ENCODE measurements around the gene PCDHGA6. TPM values are rescaled to one million over a fixed set of nuclear protein-coding genes. Genes with fewer than 3 reads are reported as not detected.

The PCDHGA6 gene
- total RNA-seq, 1 experiment from 2014 or later, result 0.07 TPM

- ATAC-seq, result no peak
- Histone ChIP-seq H4K20me1 (ENCODE audit: insufficient read depth) (no peaks in the 10 kb centered on the region), H3K4me2 (ENCODE audit: low read length) (no peak overlapping the region), H3K9me3 (ENCODE audit: control insufficient read depth in 1 of 2, insufficient read depth in 1 of 2, low read depth in 1 of 2, low read length in 2 of 2) (peaks cover 0 to 8% of the 10 kb centered on the region in 2 experiments; a peak in 2 of 4 replicates), H3K9me2 (ENCODE audit: insufficient read depth) (no peaks in the 10 kb centered on the region), H2AFZ (ENCODE audit: low read depth, low read length, poor library complexity, severe bottlenecking) (no peak overlapping the region), H3K9ac (ENCODE audit: low read length) (no peak overlapping the region), H3K27ac (ENCODE audit: low read depth, low read length) (no peak overlapping the region), H3K36me3 (ENCODE audit: control insufficient read depth in 1 of 2, insufficient read depth in 2 of 2, low read length in 2 of 2) (no peaks in the 10 kb centered on the region), H3K27me3 (ENCODE audit: insufficient read depth, low read length) (no peaks in the 10 kb centered on the region), H3K79me2 (ENCODE audit: insufficient read depth, low read length) (no peaks in the 10 kb centered on the region), H3K4me3 (replicated peaks in 1 of 2; ENCODE audit: low read depth in 1 of 2, low read length in 2 of 2) (no peak overlapping the region), H3K4me1 (ENCODE audit: control insufficient read depth in 1 of 2, insufficient read depth in 2 of 2, low read length in 2 of 2) (no peaks in the 10 kb centered on the region)
- ChIA-PET CTCF (no interaction called here), POLR2A (no interaction called here), RAD21 (ENCODE audit: low non-redundant PET in 1 of 2, low total read pairs in 2 of 2, uncharacterized antibody in 2 of 2, unreplicated experiment in 2 of 2) (no interaction called here)
- no peak for DNase-seq (ENCODE audit: low read depth, low spot score)
- intact Hi-C loops (cut with micrococcal nuclease), result no loop called here
- BruUV-seq (replicated peaks), result no TSS peak
- TF ChIP-seq ZBTB33 (IDR thresholded peaks at IDR 0.05; ENCODE audit: extremely low read depth, insufficient replicate concordance, low read length), result no peak
- TF ChIP-seq POLR2A (IDR thresholded peaks at IDR 0.05; ENCODE audit: borderline replicate concordance, extremely low read depth, insufficient read depth, insufficient read length), result no peak
- no peak for TF ChIP-seq ZFX (IDR thresholded peaks at IDR 0.05)
- no peak for TF ChIP-seq SRF (IDR thresholded peaks at IDR 0.05; ENCODE audit: low read depth)
- no peak for TF ChIP-seq REST (IDR thresholded peaks at IDR 0.05; ENCODE audit: low read depth)
- TF ChIP-seq CTCF (IDR thresholded peaks at IDR 0.05 in 2 of 3, conservative IDR thresholded peaks at IDR 0.05 in 1 of 3; ENCODE audit: borderline replicate concordance in 1 of 3, insufficient read depth in 1 of 3, low read depth in 2 of 3, low read length in 2 of 3), result no peak
- TF ChIP-seq TCF7L2 (IDR thresholded peaks at IDR 0.05; ENCODE audit: borderline replicate concordance, extremely low read depth, insufficient read depth, insufficient read length), result no peak
- TF ChIP-seq JUND (IDR thresholded peaks at IDR 0.05), result no peak
Observed at GRCh38 chr5:141427783-141428426, 54.2 kb downstream of the PCDHGA6 start.

Other genes starting within 250 kb of the PCDHGA6 start
- not detected for gene PCDHB5, start 238.7 kb upstream of the PCDHGA6 start, total RNA-seq (2021; ENCODE audit: unreplicated experiment)
- gene PCDHB6, start 223.8 kb upstream of the PCDHGA6 start, total RNA-seq (2021; ENCODE audit: unreplicated experiment), result not detected
- not detected for gene PCDHB7, start 201.2 kb upstream of the PCDHGA6 start, total RNA-seq (2021; ENCODE audit: unreplicated experiment)
- not detected for gene PCDHB8, start 196.1 kb upstream of the PCDHGA6 start, total RNA-seq (2021; ENCODE audit: unreplicated experiment)
- gene PCDHB16, start 191.5 kb upstream of the PCDHGA6 start, total RNA-seq (2021; ENCODE audit: unreplicated experiment), result not detected
- gene PCDHB9, start 186.7 kb upstream of the PCDHGA6 start, total RNA-seq (2021; ENCODE audit: unreplicated experiment), result 0.07 TPM
- not detected for gene PCDHB10, start 181.5 kb upstream of the PCDHGA6 start, total RNA-seq (2021; ENCODE audit: unreplicated experiment)
- 0.07 TPM for gene PCDHB11, start 174.3 kb upstream of the PCDHGA6 start, total RNA-seq (2021; ENCODE audit: unreplicated experiment)
- not detected for gene PCDHB12, start 165.2 kb upstream of the PCDHGA6 start, total RNA-seq (2021; ENCODE audit: unreplicated experiment)
- gene PCDHB13, start 160.0 kb upstream of the PCDHGA6 start, total RNA-seq (2021; ENCODE audit: unreplicated experiment), result 0.22 TPM
- gene PCDHB14, start 150.5 kb upstream of the PCDHGA6 start, total RNA-seq (2021; ENCODE audit: unreplicated experiment), result 0.27 TPM
- 0.07 TPM for gene PCDHB15, start 128.5 kb upstream of the PCDHGA6 start, total RNA-seq (2021; ENCODE audit: unreplicated experiment)
- 0.42 TPM for gene SLC25A2, start 69.8 kb upstream of the PCDHGA6 start, total RNA-seq (2021; ENCODE audit: unreplicated experiment)
- gene TAF7, start 53.1 kb upstream of the PCDHGA6 start, total RNA-seq (2021; ENCODE audit: unreplicated experiment), result 40.9 TPM
- 0.05 TPM for gene PCDHGA1, start 43.4 kb upstream of the PCDHGA6 start, total RNA-seq (2021; ENCODE audit: unreplicated experiment)
- not detected for gene PCDHGA2, start 35.1 kb upstream of the PCDHGA6 start, total RNA-seq (2021; ENCODE audit: unreplicated experiment)
- not detected for gene PCDHGA3, start 30.1 kb upstream of the PCDHGA6 start, total RNA-seq (2021; ENCODE audit: unreplicated experiment)
- 0.15 TPM for gene PCDHGB1, start 23.8 kb upstream of the PCDHGA6 start, total RNA-seq (2021; ENCODE audit: unreplicated experiment)
- gene PCDHGA4, start 18.9 kb upstream of the PCDHGA6 start, total RNA-seq (2021; ENCODE audit: unreplicated experiment), result not detected
- gene PCDHGB2, start 13.9 kb upstream of the PCDHGA6 start, total RNA-seq (2021; ENCODE audit: unreplicated experiment), result 0.34 TPM
- 0.05 TPM for gene PCDHGA5, start 9.7 kb upstream of the PCDHGA6 start, total RNA-seq (2021; ENCODE audit: unreplicated experiment)
- gene PCDHGB3, start 3.6 kb upstream of the PCDHGA6 start, total RNA-seq (2021; ENCODE audit: unreplicated experiment), result 0.10 TPM
- not detected for gene PCDHGA7, start 8.9 kb downstream of the PCDHGA6 start, total RNA-seq (2021; ENCODE audit: unreplicated experiment)
- gene PCDHGB4, start 13.8 kb downstream of the PCDHGA6 start, total RNA-seq (2021; ENCODE audit: unreplicated experiment), result not detected
- gene PCDHGA8, start 18.7 kb downstream of the PCDHGA6 start, total RNA-seq (2021; ENCODE audit: unreplicated experiment), result not detected
- 0.15 TPM for gene PCDHGB5, start 24.1 kb downstream of the PCDHGA6 start, total RNA-seq (2021; ENCODE audit: unreplicated experiment)
- gene PCDHGA9, start 28.9 kb downstream of the PCDHGA6 start, total RNA-seq (2021; ENCODE audit: unreplicated experiment), result 0.34 TPM
- gene PCDHGB6, start 34.1 kb downstream of the PCDHGA6 start, total RNA-seq (2021; ENCODE audit: unreplicated experiment), result 0.22 TPM
- gene PCDHGA10, start 39.1 kb downstream of the PCDHGA6 start, total RNA-seq (2021; ENCODE audit: unreplicated experiment), result 3.8 TPM
- gene PCDHGB7, start 43.8 kb downstream of the PCDHGA6 start, total RNA-seq (2021; ENCODE audit: unreplicated experiment), result 0.54 TPM
- gene PCDHGA11, start 47.2 kb downstream of the PCDHGA6 start, total RNA-seq (2021; ENCODE audit: unreplicated experiment), result 0.39 TPM
- 0.17 TPM for gene PCDHGA12, start 56.6 kb downstream of the PCDHGA6 start, total RNA-seq (2021; ENCODE audit: unreplicated experiment)
- gene PCDHGC3, start 102.1 kb downstream of the PCDHGA6 start, total RNA-seq (2021; ENCODE audit: unreplicated experiment), result 1.2 TPM
- gene PCDHGC4, start 111.1 kb downstream of the PCDHGA6 start, total RNA-seq (2021; ENCODE audit: unreplicated experiment), result 0.05 TPM
- not detected for gene PCDHGC5, start 115.2 kb downstream of the PCDHGA6 start, total RNA-seq (2021; ENCODE audit: unreplicated experiment)
- gene DIAPH1, start 245.1 kb downstream of the PCDHGA6 start, total RNA-seq (2021; ENCODE audit: unreplicated experiment), result 142 TPM